IMR-90 (cell line): ENCODE data around the gene FLT4. TPM values are rescaled to one million over a fixed set of nuclear protein-coding genes. Genes with fewer than 3 reads are reported as not detected.

Experiments used
- ATAC-seq: fragments of 200-7000 bp; cut with Tn5 transposase; 2 replicates; pipeline ENCODE4 v1.9.1; 2020; ENCODE audit warnings: low read depth, mild to moderate bottlenecking, moderate library complexity
- BruUV-seq: library from RNA; stranded (reverse); fragments of 400-500 nt; replicated peaks from 2 replicates; lab custom pipeline; 2021; lab: Mats Ljungman, UMichigan
- CTCF ChIA-PET: fragments of 300-600 bp; formaldehyde crosslinking; extraction: SDS; loops from one replicate; lab custom pipeline; 2021; ENCODE audit warnings: antibody characterized with exemption; lab: Yijun Ruan, JAX
- POLR2A ChIA-PET: fragments of 300-600 bp; sonication (Branson Sonifier 250); formaldehyde crosslinking; loops from one replicate; lab custom pipeline; 2022; ENCODE audit warnings: antibody characterized with exemption; ENCODE audit not compliant: unreplicated experiment; lab: Charles Lee
- DNase-seq: peaks from one replicate; pipeline ENCODE4 v3.0.0; 2013
- H2AFZ ChIP-seq: replicated peaks from 2 replicates; pipeline ENCODE3; 2013; ENCODE audit warnings: low read length, mild to moderate bottlenecking; ENCODE audit not compliant: poor library complexity
- H2AK5ac ChIP-seq: 2 replicates; pipeline ENCODE4 v1.6.1; 2013; ENCODE audit warnings: low read depth, low read length, inconsistent platforms
- H2AK9ac ChIP-seq: replicated peaks from 2 replicates; pipeline ENCODE3; 2013; ENCODE audit warnings: mild to moderate bottlenecking, low read depth, low read length, moderate library complexity; ENCODE audit not compliant: poor library complexity
- H2BK120ac ChIP-seq: 2 replicates; pipeline ENCODE4 v1.6.1; 2013; ENCODE audit warnings: low read depth, low read length, inconsistent platforms
- H2BK15ac ChIP-seq: 3 replicates; pipeline ENCODE4 v1.6.1; 2013; ENCODE audit warnings: low read depth, low read length, inconsistent platforms
- H2BK20ac ChIP-seq: 2 replicates; pipeline ENCODE4 v1.6.1; 2013; ENCODE audit warnings: low read depth, mild to moderate bottlenecking, inconsistent platforms, low read length, moderate library complexity
- H2BK5ac ChIP-seq: 2 replicates; pipeline ENCODE4 v1.6.1; 2013; ENCODE audit warnings: mild to moderate bottlenecking, low read depth, low read length, inconsistent platforms; ENCODE audit not compliant: poor library complexity, severe bottlenecking
- H3K14ac ChIP-seq: replicated peaks from 2 replicates; pipeline ENCODE4 v1.6.1; 2013; ENCODE audit warnings: low read depth, low read length, inconsistent platforms
- H3K18ac ChIP-seq: 2 replicates; pipeline ENCODE4 v1.6.1; 2013; ENCODE audit warnings: low read depth, low read length, control low read depth
- H3K23ac ChIP-seq: 2 replicates; pipeline ENCODE4 v1.6.1; 2013; ENCODE audit warnings: low read depth, low read length, inconsistent platforms
- H3K27ac ChIP-seq: 2 replicates; pipeline ENCODE4 v1.5.1; 2013; ENCODE audit warnings: mild to moderate bottlenecking, control low read depth, low read length; ENCODE audit not compliant: insufficient read depth
- H3K27me3 ChIP-seq: 2 replicates; pipeline ENCODE4 v1.6.1; 2013; ENCODE audit warnings: low read length; ENCODE audit not compliant: control insufficient read depth, insufficient read depth
- H3K36me3 ChIP-seq: 2 replicates; pipeline ENCODE4 v1.6.1; 2013; ENCODE audit warnings: low read length, mixed read lengths; ENCODE audit not compliant: control insufficient read depth, insufficient read depth
- H3K4ac ChIP-seq: 2 replicates; pipeline ENCODE4 v1.6.1; 2013; ENCODE audit warnings: low read depth, low read length, inconsistent platforms
- H3K4me1 ChIP-seq: 2 replicates; pipeline ENCODE4 v1.6.1; 2013; ENCODE audit warnings: low read length, mixed read lengths; ENCODE audit not compliant: control insufficient read depth, insufficient read depth
- H3K4me2 ChIP-seq: 2 replicates; pipeline ENCODE4 v1.6.1; 2013; ENCODE audit warnings: low read depth, mild to moderate bottlenecking, control low read depth, low read length, moderate library complexity
- H3K4me3 ChIP-seq: 2 replicates; pipeline ENCODE4 v1.5.1; 2013; ENCODE audit warnings: low read depth, mild to moderate bottlenecking, control low read depth, low read length, moderate library complexity; ENCODE audit not compliant: insufficient read depth
- H3K56ac ChIP-seq: 2 replicates; pipeline ENCODE4 v1.6.1; 2013; ENCODE audit warnings: low read length, inconsistent platforms; ENCODE audit not compliant: insufficient read depth; ENCODE audit errors: extremely low read depth
- H3K79me1 ChIP-seq, 2 experiments: 2 replicates each; pipeline ENCODE4 v1.6.1; 2013; ENCODE audit warnings: low read length in 2 of 2, inconsistent platforms in 1 of 2, low read depth in 1 of 2
- H3K9ac ChIP-seq: 2 replicates; pipeline ENCODE4 v1.6.1; 2013; ENCODE audit warnings: low read depth, low read length, control low read depth
- H3K9me1 ChIP-seq: 2 replicates; pipeline ENCODE4 v1.6.1; 2013; ENCODE audit warnings: low read length, inconsistent platforms; ENCODE audit not compliant: insufficient read depth
- H3K9me3 ChIP-seq: 2 replicates; pipeline ENCODE4 v1.6.1; 2013; ENCODE audit warnings: low read length; ENCODE audit not compliant: control insufficient read depth, insufficient read depth
- H4K20me1 ChIP-seq: 2 replicates; pipeline ENCODE4 v1.6.1; 2013; ENCODE audit warnings: low read length, inconsistent platforms; ENCODE audit not compliant: insufficient read depth
- H4K5ac ChIP-seq: 2 replicates; pipeline ENCODE4 v1.6.1; 2013; ENCODE audit warnings: mild to moderate bottlenecking, low read depth, low read length, control low read depth
- H4K8ac ChIP-seq, 2 experiments: 2 replicates each; pipeline ENCODE4 v1.6.1; 2013; ENCODE audit warnings: low read depth in 2 of 2, low read length in 2 of 2, control low read depth in 1 of 2, inconsistent platforms in 1 of 2
- H4K91ac ChIP-seq: 2 replicates; pipeline ENCODE4 v1.6.1; 2013; ENCODE audit warnings: low read depth, low read length, inconsistent platforms; ENCODE audit not compliant: insufficient read depth
- CEBPB ChIP-seq: IDR thresholded peaks from 2 replicates; pipeline ENCODE4 v1.6.1; 2012; ENCODE audit warnings: low read depth, low read length, improper control_type of control experiment
- FOS ChIP-seq: fragments of 150-350 bp; IDR thresholded peaks from 2 replicates; pipeline ENCODE4 v1.6.1; 2016; ENCODE audit warnings: low read depth, low read length
- MAFK ChIP-seq: IDR thresholded peaks from 2 replicates; pipeline ENCODE4 v1.6.1; 2012; ENCODE audit warnings: low read depth, low read length, improper control_type of control experiment
- MAZ ChIP-seq: IDR thresholded peaks from 2 replicates; pipeline ENCODE4 v1.6.1; 2012; ENCODE audit warnings: low read depth, mild to moderate bottlenecking, low read length, improper control_type of control experiment, moderate library complexity, borderline replicate concordance
- MXI1 ChIP-seq: IDR thresholded peaks from 2 replicates; pipeline ENCODE4 v1.6.1; 2012; ENCODE audit warnings: low read depth, mild to moderate bottlenecking, low read length, moderate library complexity, borderline replicate concordance
- NFE2L2 ChIP-seq: fragments of 150-350 bp; IDR thresholded peaks from 2 replicates; pipeline ENCODE4 v1.6.1; 2016; ENCODE audit warnings: low read depth, mild to moderate bottlenecking, low read length
- POLR2A ChIP-seq: IDR thresholded peaks from 2 replicates; pipeline ENCODE4 v1.6.1; 2012; ENCODE audit warnings: mild to moderate bottlenecking, low read depth, low read length
- RAD21 ChIP-seq: IDR thresholded peaks from 2 replicates; pipeline ENCODE4 v1.6.1; 2012; ENCODE audit warnings: low read length, improper control_type of control experiment
- RFX5 ChIP-seq: IDR thresholded peaks from 2 replicates; pipeline ENCODE4 v1.8.0; 2012; ENCODE audit warnings: low read depth, mild to moderate bottlenecking, low read length, moderate library complexity
- WGBS, 2 experiments: methylation state at CpG; one replicate each; pipeline versions ENCODE4 v1.1.5 to v1.1.7; 2013; ENCODE audit warnings: missing lambda C conversion rate in 2 of 2; ENCODE audit not compliant: insufficient read length in 1 of 2; ENCODE audit errors: extremely low coverage in 2 of 2; 5-methylcytosine and 5-hydroxymethylcytosine counted together
- dilution Hi-C: fragments of 300-500 bp; cut with HindIII; formaldehyde crosslinking; loops from one replicate; pipeline ENCODE4 v1.14.3; 2018; ENCODE audit warnings: low sequenced_read_pairs; ENCODE audit not compliant: unreplicated experiment
- in situ Hi-C: fragments of 300-500 bp; cut with MboI; formaldehyde crosslinking; loops from 3 replicates; pipeline ENCODE4 v1.14.3; 2019; ENCODE audit warnings: low sequenced_read_pairs, inconsistent platforms, mixed read lengths
- intact Hi-C: fragments of 100-400 bp; cut with micrococcal nuclease; formaldehyde crosslinking; loops from 2 replicates; pipeline ENCODE4 v1.10.0; 2022
- polyA plus RNA-seq, 3 experiments: library from polyadenylated mRNA; depleted of rRNA; stranded (reverse); fragments of >200 nt; gene quantifications; 2 replicates each; pipeline ENCODE4 v1.2.3, GENCODE V29; 2012; ENCODE audit warnings: low replicate concordance in 1 of 3
- total RNA-seq: library from RNA; depleted of rRNA; stranded (reverse); fragments of >200 nt; gene quantifications from 2 replicates; pipeline ENCODE4 v1.2.3, GENCODE V29; 2012
- TF ChIP-seq, protein P1 (sequence below): fragments of 150-350 bp; IDR thresholded peaks from 2 replicates; pipeline ENCODE4 v1.6.1; 2017; ENCODE audit warnings: mild to moderate bottlenecking, antibody characterized with exemption, low read length, low read depth
- TF ChIP-seq, protein P2 (sequence below): fragments of 150-350 bp; IDR thresholded peaks from 2 replicates; pipeline ENCODE4 v1.6.1; 2016; ENCODE audit warnings: low read depth, mild to moderate bottlenecking, low read length, moderate library complexity, borderline replicate concordance
- TF ChIP-seq, protein P3 (sequence below): conservative IDR thresholded peaks from 2 replicates; pipeline ENCODE4 v1.5.1; 2012; ENCODE audit warnings: mild to moderate bottlenecking, low read depth, low read length, improper control_type of control experiment

The FLT4 gene
- total and polyA plus RNA-seq, 2 of the 4 experiments (the other 2 are of a cell fraction), result under 0.01 to 0.07 TPM

DNA sequence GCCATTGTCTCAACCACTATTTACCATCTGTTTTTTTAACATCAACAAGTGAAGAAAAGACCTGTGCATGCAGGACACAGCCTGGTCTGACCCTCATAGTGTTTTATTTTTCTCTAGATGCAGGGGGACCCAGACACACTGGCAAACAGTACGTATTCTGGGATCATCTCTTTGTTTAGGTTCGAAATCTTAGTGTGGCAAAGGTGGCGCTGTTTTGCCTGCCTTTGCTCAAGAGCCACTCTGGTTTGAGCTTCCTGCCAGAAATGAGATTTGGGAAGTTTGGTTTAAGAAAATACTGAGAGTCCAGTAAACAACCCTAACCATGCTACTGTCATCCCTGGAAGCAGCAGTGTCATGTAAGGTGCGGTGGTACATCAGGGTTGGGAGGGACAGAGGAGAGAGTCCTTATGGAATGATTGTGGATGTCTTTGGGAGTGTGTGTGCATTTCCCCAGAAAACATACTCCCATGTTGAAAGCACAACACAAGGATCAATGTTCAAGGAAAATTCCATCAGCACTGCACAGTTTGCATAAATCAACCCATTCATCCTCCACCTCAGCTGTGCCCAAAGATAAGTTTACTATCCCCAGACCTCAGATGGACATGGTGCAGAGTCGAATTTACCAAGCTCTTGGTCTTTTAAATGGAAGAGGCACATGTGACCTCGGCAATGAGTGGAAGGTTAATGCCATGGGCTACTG, 34.0 kb upstream of the FLT4 start:
- no TSS peak for BruUV-seq
- no peaks in the 10 kb centered on the region for H3K9me1 ChIP-seq
- no peak overlapping the region for H4K5ac ChIP-seq
- no peaks in the 10 kb centered on the region for H3K36me3 ChIP-seq
- no peak overlapping the region for H2BK20ac ChIP-seq
- H3K18ac ChIP-seq, result no peak overlapping the region
- in situ Hi-C loops (no loop called here), dilution Hi-C loops (no loop called here), intact Hi-C loops (no loop called here)
- no peak overlapping the region for H3K14ac ChIP-seq
- no peak overlapping the region for H3K4me2 ChIP-seq
- H3K23ac ChIP-seq, result no peak overlapping the region
- no peak overlapping the region for H3K4me3 ChIP-seq
- H3K27me3 ChIP-seq, result no peaks in the 10 kb centered on the region; the same call in 1 of the 2 replicates
- H2AK5ac ChIP-seq, result no peak overlapping the region
- no peaks in the 10 kb centered on the region for H3K9me3 ChIP-seq
- H3K79me1 ChIP-seq, result no peaks in the 10 kb centered on the region
- CTCF ChIA-PET, result no interaction called here
- no peak overlapping the region for H3K56ac ChIP-seq
- no peak overlapping the region for H2AK9ac ChIP-seq
- H2AFZ ChIP-seq, result no peak overlapping the region
- no peak for DNase-seq
- H3K4ac ChIP-seq, result no peak overlapping the region
- H3K9ac ChIP-seq, result no peak overlapping the region
- no peak overlapping the region for H2BK15ac ChIP-seq
- no peak for ATAC-seq
- no peaks in the 10 kb centered on the region for H3K4me1 ChIP-seq
- H2BK5ac ChIP-seq, result no peak overlapping the region
- WGBS, 2 experiments, result 45% methylated on average over 3 of the region's 6 CpGs; no CpG with 5 or more reads in 1 of the 2 experiments
- no peak overlapping the region for H4K8ac ChIP-seq
- no peaks in the 10 kb centered on the region for H4K20me1 ChIP-seq
- POLR2A ChIA-PET, result no interaction called here
- TF ChIP-seq, protein P1, sequence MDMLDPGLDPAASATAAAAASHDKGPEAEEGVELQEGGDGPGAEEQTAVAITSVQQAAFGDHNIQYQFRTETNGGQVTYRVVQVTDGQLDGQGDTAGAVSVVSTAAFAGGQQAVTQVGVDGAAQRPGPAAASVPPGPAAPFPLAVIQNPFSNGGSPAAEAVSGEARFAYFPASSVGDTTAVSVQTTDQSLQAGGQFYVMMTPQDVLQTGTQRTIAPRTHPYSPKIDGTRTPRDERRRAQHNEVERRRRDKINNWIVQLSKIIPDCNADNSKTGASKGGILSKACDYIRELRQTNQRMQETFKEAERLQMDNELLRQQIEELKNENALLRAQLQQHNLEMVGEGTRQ, result no peak
- no peak for TF ChIP-seq CEBPB
- TF ChIP-seq POLR2A, result no peak
- TF ChIP-seq MAFK, result no peak
- TF ChIP-seq, protein P2, sequence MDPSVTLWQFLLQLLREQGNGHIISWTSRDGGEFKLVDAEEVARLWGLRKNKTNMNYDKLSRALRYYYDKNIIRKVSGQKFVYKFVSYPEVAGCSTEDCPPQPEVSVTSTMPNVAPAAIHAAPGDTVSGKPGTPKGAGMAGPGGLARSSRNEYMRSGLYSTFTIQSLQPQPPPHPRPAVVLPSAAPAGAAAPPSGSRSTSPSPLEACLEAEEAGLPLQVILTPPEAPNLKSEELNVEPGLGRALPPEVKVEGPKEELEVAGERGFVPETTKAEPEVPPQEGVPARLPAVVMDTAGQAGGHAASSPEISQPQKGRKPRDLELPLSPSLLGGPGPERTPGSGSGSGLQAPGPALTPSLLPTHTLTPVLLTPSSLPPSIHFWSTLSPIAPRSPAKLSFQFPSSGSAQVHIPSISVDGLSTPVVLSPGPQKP, result no peak
- no peak for TF ChIP-seq RFX5
- no peak for TF ChIP-seq NFE2L2
- no peak for TF ChIP-seq MAZ
- no peak for TF ChIP-seq FOS
- TF ChIP-seq, protein P3, sequence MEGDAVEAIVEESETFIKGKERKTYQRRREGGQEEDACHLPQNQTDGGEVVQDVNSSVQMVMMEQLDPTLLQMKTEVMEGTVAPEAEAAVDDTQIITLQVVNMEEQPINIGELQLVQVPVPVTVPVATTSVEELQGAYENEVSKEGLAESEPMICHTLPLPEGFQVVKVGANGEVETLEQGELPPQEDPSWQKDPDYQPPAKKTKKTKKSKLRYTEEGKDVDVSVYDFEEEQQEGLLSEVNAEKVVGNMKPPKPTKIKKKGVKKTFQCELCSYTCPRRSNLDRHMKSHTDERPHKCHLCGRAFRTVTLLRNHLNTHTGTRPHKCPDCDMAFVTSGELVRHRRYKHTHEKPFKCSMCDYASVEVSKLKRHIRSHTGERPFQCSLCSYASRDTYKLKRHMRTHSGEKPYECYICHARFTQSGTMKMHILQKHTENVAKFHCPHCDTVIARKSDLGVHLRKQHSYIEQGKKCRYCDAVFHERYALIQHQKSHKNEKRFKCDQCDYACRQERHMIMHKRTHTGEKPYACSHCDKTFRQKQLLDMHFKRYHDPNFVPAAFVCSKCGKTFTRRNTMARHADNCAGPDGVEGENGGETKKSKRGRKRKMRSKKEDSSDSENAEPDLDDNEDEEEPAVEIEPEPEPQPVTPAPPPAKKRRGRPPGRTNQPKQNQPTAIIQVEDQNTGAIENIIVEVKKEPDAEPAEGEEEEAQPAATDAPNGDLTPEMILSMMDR, result no peak
- no peak for TF ChIP-seq RAD21
- no peak for TF ChIP-seq MXI1
- H3K27ac ChIP-seq, result no peak overlapping the region
- no peak overlapping the region for H2BK120ac ChIP-seq
- H4K91ac ChIP-seq, result no peak overlapping the region
